ACHN (cell line): ENCODE measurements around the gene LEPROT.
A peak's percentile ranks its signal among the peaks of the same experiment; 100 is the strongest.
"Not testable (repeated sequence)": the region's sequence is repeated elsewhere in the genome, so short reads cannot be mapped to it uniquely, and the experiment has no call there.

Experiments
- DNase-seq: peaks from one replicate; pipeline ENCODE4 v3.0.0-alpha.2; 2015
- in situ Hi-C: cut with HindIII; loops from 2 replicates; pipeline ENCODE4 v1.10.0; 2017; ENCODE audit warnings: low sequenced_read_pairs, low pct_ligation_motif_present, low pct_unique_long_range_greater_than_20kb

The LEPROT gene

GRCh38 chr1:65420590-65421350, at the start of gene LEPROT, which contains the start of gene LEPR:
Gene LEPROT, plus strand, starts transcription at chr1:65420668. Its CDS starts 57 bp downstream, at chr1:65420725.
Gene LEPR, plus strand, starts transcription at chr1:65420668. Its CDS starts 144,898 bp downstream, at chr1:65565566.
- peak; percentile 24 for DNase-seq

GRCh38 chr1:65371544-65371943, 48.9 kb upstream of the LEPROT start:
- no peak for DNase-seq
- in situ Hi-C loops, result no loop called here

More at GRCh38 chr1:65420590-65421350, at the start of gene LEPROT, which contains the start of gene LEPR:
- in situ Hi-C loops, result no loop called here

- DNase-seq, result no peak
- in situ Hi-C loops, result no loop called here
These were observed 47.9 kb upstream of the LEPROT start for GRCh38 chr1:65372557-65372956.

GRCh38 chr1:65377496-65378246, 42.8 kb upstream of the LEPROT start:
- in situ Hi-C loops, result no loop called here
- no peak for DNase-seq

GRCh38 chr1:65378247-65378946, 42.1 kb upstream of the LEPROT start:
- in situ Hi-C loops, result no loop called here
- no peak for DNase-seq

GRCh38 chr1:65384426-65384825, 36.0 kb upstream of the LEPROT start:
- in situ Hi-C loops, DNase-seq: not testable (repeated sequence)

- DNase-seq, result no peak
- in situ Hi-C loops, result no loop called here
These were observed 34.0 kb upstream of the LEPROT start for GRCh38 chr1:65386439-65386838.

GRCh38 chr1:65387821-65388220, 32.6 kb upstream of the LEPROT start:
- in situ Hi-C loops, result no loop called here
- peak; percentile 14 for DNase-seq

GRCh38 chr1:65388908-65389695, 31.4 kb upstream of the LEPROT start:
- no peak for DNase-seq
- in situ Hi-C loops, result no loop called here

- no peak for DNase-seq
- in situ Hi-C loops, result no loop called here
These were observed 28.0 kb upstream of the LEPROT start for GRCh38 chr1:65392497-65392896.

GRCh38 chr1:65393347-65393746, 27.1 kb upstream of the LEPROT start:
- DNase-seq, result peak; percentile 11
- in situ Hi-C loops, result no loop called here

GRCh38 chr1:65393928-65394327, 26.5 kb upstream of the LEPROT start:
- in situ Hi-C loops, result no loop called here
- DNase-seq, result no peak

GRCh38 chr1:65395887-65396612, 24.4 kb upstream of the LEPROT start:
- in situ Hi-C loops, result no loop called here
- peak; percentile 89 for DNase-seq

- DNase-seq, result no peak
- in situ Hi-C loops, result no loop called here
These were observed 22.4 kb upstream of the LEPROT start for GRCh38 chr1:65398083-65398482.

GRCh38 chr1:65399003-65399402, 21.5 kb upstream of the LEPROT start:
- DNase-seq, result no peak
- in situ Hi-C loops, result no loop called here

GRCh38 chr1:65401612-65402011, 18.9 kb upstream of the LEPROT start:
- no peak for DNase-seq
- in situ Hi-C loops, result no loop called here

- in situ Hi-C loops, result no loop called here
- no peak for DNase-seq
These were observed 15.5 kb upstream of the LEPROT start for GRCh38 chr1:65404941-65405340.

GRCh38 chr1:65407877-65408276, 12.6 kb upstream of the LEPROT start:
- DNase-seq, result no peak
- in situ Hi-C loops, result no loop called here
